Osteoblast (primary cell): ENCODE data around the gene TMEM258. TPM values are rescaled to one million over a fixed set of nuclear protein-coding genes. Genes with fewer than 3 reads are reported as not detected.

Experiments used
- DNase-seq: peaks from one replicate; pipeline ENCODE4 v3.0.0; 2011; ENCODE audit warnings: low spot score, mixed read lengths; ENCODE audit not compliant: insufficient read length; ENCODE audit errors: missing footprints
- H2AFZ ChIP-seq: 2 replicates; pipeline ENCODE4 v1.6.0; 2011; ENCODE audit warnings: mild to moderate bottlenecking, low read length
- H3K27ac ChIP-seq: 2 replicates; pipeline ENCODE4 v1.5.1; 2011; ENCODE audit warnings: mild to moderate bottlenecking, low read depth, low read length, moderate library complexity
- H3K27me3 ChIP-seq: 2 replicates; pipeline ENCODE4 v1.6.0; 2012; ENCODE audit warnings: mild to moderate bottlenecking, control low read depth, inconsistent platforms, low read length, moderate library complexity; ENCODE audit not compliant: insufficient read depth
- H3K36me3 ChIP-seq: 2 replicates; pipeline ENCODE4 v1.5.1; 2011; ENCODE audit warnings: mild to moderate bottlenecking, low read length, control low read depth, moderate library complexity; ENCODE audit not compliant: insufficient read depth
- H3K4me1 ChIP-seq: 2 replicates; pipeline ENCODE4 v1.5.1; 2011; ENCODE audit warnings: mild to moderate bottlenecking, low read length, control low read depth, moderate library complexity; ENCODE audit not compliant: insufficient read depth
- H3K4me2 ChIP-seq: 2 replicates; pipeline ENCODE4 v1.6.0; 2011; ENCODE audit warnings: mild to moderate bottlenecking, low read length; ENCODE audit not compliant: insufficient read depth
- H3K4me3 ChIP-seq: fragments of 200-600 bp; sonication (generic); 3 replicates; pipeline ENCODE4 v1.5.1; 2012; ENCODE audit warnings: mild to moderate bottlenecking, low read length, inconsistent platforms; ENCODE audit not compliant: insufficient read depth
- H3K79me2 ChIP-seq: 2 replicates; pipeline ENCODE4 v1.6.0; 2012; ENCODE audit warnings: mild to moderate bottlenecking, low read length, control low read depth, inconsistent platforms; ENCODE audit not compliant: insufficient read depth
- H3K9me3 ChIP-seq: 2 replicates; pipeline ENCODE4 v1.5.1; 2011; ENCODE audit warnings: low read depth, low read length, control low read depth
- H4K20me1 ChIP-seq: 2 replicates; pipeline ENCODE4 v1.6.0; 2012; ENCODE audit warnings: mild to moderate bottlenecking, low read length, control low read depth; ENCODE audit not compliant: insufficient read depth
- CTCF ChIP-seq: IDR thresholded peaks from 2 replicates; pipeline ENCODE4 v1.5.1; 2011; ENCODE audit warnings: mild to moderate bottlenecking, low read depth, low read length, moderate library complexity; ENCODE audit errors: extremely low read depth
- total RNA-seq: library from RNA; depleted of rRNA; stranded (reverse); fragments of >200 nt; gene quantifications from 2 replicates; pipeline ENCODE4 v1.2.3, GENCODE V29; 2012

The TMEM258 gene
- total RNA-seq, 1 donor = 63.3 TPM

DNA sequence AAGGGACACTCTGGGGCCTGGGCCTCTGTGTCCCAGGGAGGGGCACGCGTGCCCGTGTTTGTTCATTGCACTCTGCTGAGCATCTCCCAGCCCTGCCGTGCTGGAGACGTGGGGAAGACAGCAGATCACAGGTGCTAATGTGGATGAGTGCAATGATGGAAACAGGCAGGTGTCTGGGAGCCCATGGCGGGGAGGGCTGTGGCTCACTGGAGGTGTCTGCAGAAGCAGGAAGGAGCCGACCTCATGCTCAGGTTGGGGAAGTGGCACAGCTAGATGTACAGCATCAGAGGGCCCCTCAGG lies 7.9 kb downstream of the TMEM258 start:
- H4K20me1 ChIP-seq = peaks cover 5% of the 10 kb centered on the region
- TF ChIP-seq CTCF = no peak
- no peaks in the 10 kb centered on the region for H3K27me3 ChIP-seq
- peak; percentile 80 for DNase-seq
- no peaks in the 10 kb centered on the region for H3K4me1 ChIP-seq
- H3K4me2 ChIP-seq = no peak overlapping the region
- peaks cover 1% of the 10 kb centered on the region for H3K79me2 ChIP-seq
- H3K27ac ChIP-seq = no peak overlapping the region
- H3K36me3 ChIP-seq = peaks cover 38% of the 10 kb centered on the region
- H2AFZ ChIP-seq = no peak overlapping the region
- no peak overlapping the region for H3K4me3 ChIP-seq
- no peaks in the 10 kb centered on the region for H3K9me3 ChIP-seq

- H3K9me3 ChIP-seq = no peaks in the 10 kb centered on the region
- peaks cover 33% of the 10 kb centered on the region for H3K36me3 ChIP-seq
- TF ChIP-seq CTCF = no peak
- H4K20me1 ChIP-seq = peaks cover 5% of the 10 kb centered on the region
- H3K4me2 ChIP-seq = no peak overlapping the region
- no peaks in the 10 kb centered on the region for H3K79me2 ChIP-seq
- no peaks in the 10 kb centered on the region for H3K4me1 ChIP-seq
- H2AFZ ChIP-seq = no peak overlapping the region
- DNase-seq = peak; percentile 90
- no peaks in the 10 kb centered on the region for H3K27me3 ChIP-seq
- H3K4me3 ChIP-seq = no peak overlapping the region
- no peak overlapping the region for H3K27ac ChIP-seq
Observed at GRCh38 chr11:61783717-61784505, 8.5 kb downstream of the TMEM258 start.

- Histone ChIP-seq H2AFZ (no peak overlapping the region), H4K20me1 (peaks cover 3% of the 10 kb centered on the region), H3K36me3 (peaks cover 22% of the 10 kb centered on the region), H3K9me3 (no peaks in the 10 kb centered on the region), H3K4me3 (no peak overlapping the region), H3K4me2 (no peak overlapping the region), H3K4me1 (no peaks in the 10 kb centered on the region), H3K27me3 (no peaks in the 10 kb centered on the region), H3K79me2 (no peaks in the 10 kb centered on the region), H3K27ac (no peak overlapping the region)
- no peak for TF ChIP-seq CTCF
- peak; percentile 78 for DNase-seq
Observed at GRCh38 chr11:61782841-61783240, 9.6 kb downstream of the TMEM258 start.

DNA sequence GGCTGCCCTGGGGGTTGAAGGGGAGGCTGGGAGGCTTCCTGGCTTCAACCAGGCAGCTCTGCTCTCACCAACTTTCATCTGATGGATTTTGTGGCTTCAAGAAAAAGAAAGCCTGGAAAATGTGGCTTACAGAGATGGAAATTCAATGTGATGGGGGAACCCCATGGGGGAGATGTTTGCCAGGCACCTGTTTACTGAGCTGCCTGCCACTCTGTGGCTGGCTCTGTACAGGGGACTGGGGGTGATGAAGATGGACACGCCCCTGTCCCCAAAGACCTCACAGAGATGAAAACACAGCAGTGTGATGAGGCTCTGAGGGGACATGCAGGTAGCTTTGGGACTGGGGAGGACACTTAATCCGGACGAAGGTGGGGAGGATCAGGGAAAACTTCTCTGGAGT lies 10.1 kb downstream of the TMEM258 start:
- Histone ChIP-seq H3K4me1 (no peaks in the 10 kb centered on the region), H3K9me3 (no peaks in the 10 kb centered on the region), H2AFZ (no peak overlapping the region), H3K27me3 (no peaks in the 10 kb centered on the region), H3K36me3 (peaks cover 16% of the 10 kb centered on the region), H4K20me1 (no peaks in the 10 kb centered on the region), H3K4me3 (no peak overlapping the region), H3K4me2 (no peak overlapping the region), H3K27ac (no peak overlapping the region), H3K79me2 (no peaks in the 10 kb centered on the region)
- no peak for TF ChIP-seq CTCF
- DNase-seq = no peak
